ENCODE data around the gene BTAF1. TPM values are rescaled to one million over a fixed set of nuclear protein-coding genes. Genes with fewer than 3 reads are reported as not detected.

The BTAF1 gene
- total RNA-seq, 1 experiment from 2014 or later: 49.6 TPM

DNA sequence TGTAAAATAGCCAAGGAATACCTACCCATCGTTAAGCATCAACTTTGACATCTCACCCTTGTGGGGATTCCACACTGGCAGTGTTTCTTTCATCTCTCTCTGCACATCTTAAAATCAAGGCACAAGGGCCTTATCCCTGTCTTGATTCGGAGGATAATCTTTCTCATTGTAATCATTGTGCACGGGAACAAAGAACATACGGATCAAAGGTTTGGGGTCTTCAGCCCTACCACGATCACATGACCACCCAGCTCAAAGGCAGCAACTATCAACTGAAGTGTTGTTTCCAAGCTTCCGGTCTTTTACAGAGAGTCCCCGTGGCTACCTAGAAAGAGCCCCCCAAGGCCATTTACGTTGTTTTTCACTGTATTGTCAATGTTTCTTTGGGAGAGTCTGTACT lies 26.1 kb upstream of the BTAF1 start:
- TF ChIP-seq, protein P1, sequence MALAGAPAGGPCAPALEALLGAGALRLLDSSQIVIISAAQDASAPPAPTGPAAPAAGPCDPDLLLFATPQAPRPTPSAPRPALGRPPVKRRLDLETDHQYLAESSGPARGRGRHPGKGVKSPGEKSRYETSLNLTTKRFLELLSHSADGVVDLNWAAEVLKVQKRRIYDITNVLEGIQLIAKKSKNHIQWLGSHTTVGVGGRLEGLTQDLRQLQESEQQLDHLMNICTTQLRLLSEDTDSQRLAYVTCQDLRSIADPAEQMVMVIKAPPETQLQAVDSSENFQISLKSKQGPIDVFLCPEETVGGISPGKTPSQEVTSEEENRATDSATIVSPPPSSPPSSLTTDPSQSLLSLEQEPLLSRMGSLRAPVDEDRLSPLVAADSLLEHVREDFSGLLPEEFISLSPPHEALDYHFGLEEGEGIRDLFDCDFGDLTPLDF (CRISPR knock-in tag; IDR thresholded peaks at IDR 0.05): no peak
- Mint-ChIP-seq H3K27me3 (ENCODE audit: low read depth) (no peaks in the 10 kb centered on the region), H3K36me3 (peaks cover 8% of the 10 kb centered on the region), H3K4me3 (no peak overlapping the region), H3K4me1 (peaks cover 16% of the 10 kb centered on the region), H3K9me3 (peaks cover 24% of the 10 kb centered on the region), H3K27ac (no peak overlapping the region)
- ChIA-PET CTCF (no interaction called here), POLR2A (no interaction called here)
- DNase-seq (ENCODE audit: low spot score) (no peak), ATAC-seq (no peak)

DNA sequence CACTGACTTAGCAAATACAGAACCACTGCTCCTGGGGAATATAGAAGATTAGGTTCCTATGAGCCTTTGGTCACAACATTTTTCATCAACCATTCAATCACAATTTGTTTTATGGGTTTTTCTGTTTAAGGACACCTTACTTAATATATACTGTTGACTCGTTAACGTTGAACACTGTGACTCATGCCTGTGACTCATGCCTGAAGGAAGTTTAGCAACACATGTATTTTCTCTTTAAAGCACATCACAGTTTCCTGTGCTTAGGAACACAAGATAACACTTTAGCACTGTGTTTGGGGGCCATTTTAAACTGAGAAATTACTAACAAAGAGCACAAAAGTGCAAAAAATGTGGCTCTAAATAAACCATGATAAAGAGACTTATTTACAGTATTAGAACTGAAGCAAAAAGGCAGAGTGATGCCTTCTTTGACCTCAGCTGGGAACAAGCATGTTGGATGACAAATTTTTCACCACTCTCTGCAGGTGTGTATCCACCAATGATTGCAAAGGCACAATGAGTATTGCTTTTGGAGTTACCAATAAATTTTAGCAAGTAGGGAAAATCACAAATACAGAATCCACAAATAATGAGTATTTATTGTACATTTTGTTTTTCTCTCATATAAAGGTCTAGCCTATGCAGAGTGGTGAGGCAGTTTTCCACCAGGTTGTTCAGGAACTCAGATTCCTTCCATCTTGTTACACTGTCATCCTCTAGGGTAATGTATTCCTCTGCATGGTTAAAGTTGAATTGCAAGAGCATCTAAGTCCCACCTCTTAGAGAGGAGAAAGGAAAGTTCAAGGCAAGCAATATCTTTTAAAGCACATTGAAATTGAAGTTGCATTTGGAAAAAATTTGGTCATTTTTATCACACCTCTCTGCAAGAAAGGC lies 21.5 kb upstream of the BTAF1 start:
- CTCF ChIA-PET: interaction anchor here (0.8 to 1.3 kb wide), 2 partner anchors 22 to 27 kb away, joined by 3 to 5 read pairs; partner anchors contain the start of gene BTAF1
- Mint-ChIP-seq H3K27me3 (ENCODE audit: low read depth) (no peaks in the 10 kb centered on the region), H3K4me3 (no peak overlapping the region), H3K9me3 (peaks cover 11% of the 10 kb centered on the region), H3K27ac (peak overlapping the region; percentile 66; the same call in 1 of the 2 replicates), H3K36me3 (peaks cover 20% of the 10 kb centered on the region), H3K4me1 (peaks cover 33% of the 10 kb centered on the region)
- peak; percentile 43; the same call in 1 of the 2 replicates for ATAC-seq
- TF ChIP-seq, protein P2, sequence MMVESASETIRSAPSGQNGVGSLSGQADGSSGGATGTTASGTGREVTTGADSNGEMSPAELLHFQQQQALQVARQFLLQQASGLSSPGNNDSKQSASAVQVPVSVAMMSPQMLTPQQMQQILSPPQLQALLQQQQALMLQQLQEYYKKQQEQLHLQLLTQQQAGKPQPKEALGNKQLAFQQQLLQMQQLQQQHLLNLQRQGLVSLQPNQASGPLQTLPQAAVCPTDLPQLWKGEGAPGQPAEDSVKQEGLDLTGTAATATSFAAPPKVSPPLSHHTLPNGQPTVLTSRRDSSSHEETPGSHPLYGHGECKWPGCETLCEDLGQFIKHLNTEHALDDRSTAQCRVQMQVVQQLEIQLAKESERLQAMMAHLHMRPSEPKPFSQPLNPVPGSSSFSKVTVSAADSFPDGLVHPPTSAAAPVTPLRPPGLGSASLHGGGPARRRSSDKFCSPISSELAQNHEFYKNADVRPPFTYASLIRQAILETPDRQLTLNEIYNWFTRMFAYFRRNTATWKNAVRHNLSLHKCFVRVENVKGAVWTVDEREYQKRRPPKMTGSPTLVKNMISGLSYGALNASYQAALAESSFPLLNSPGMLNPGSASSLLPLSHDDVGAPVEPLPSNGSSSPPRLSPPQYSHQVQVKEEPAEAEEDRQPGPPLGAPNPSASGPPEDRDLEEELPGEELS (CRISPR knock-in tag; IDR thresholded peaks at IDR 0.05): no peak
- TF ChIP-seq FOXJ3 (CRISPR knock-in tag; IDR thresholded peaks at IDR 0.05; ENCODE audit: borderline replicate concordance): no peak
- TF ChIP-seq, protein P3, sequence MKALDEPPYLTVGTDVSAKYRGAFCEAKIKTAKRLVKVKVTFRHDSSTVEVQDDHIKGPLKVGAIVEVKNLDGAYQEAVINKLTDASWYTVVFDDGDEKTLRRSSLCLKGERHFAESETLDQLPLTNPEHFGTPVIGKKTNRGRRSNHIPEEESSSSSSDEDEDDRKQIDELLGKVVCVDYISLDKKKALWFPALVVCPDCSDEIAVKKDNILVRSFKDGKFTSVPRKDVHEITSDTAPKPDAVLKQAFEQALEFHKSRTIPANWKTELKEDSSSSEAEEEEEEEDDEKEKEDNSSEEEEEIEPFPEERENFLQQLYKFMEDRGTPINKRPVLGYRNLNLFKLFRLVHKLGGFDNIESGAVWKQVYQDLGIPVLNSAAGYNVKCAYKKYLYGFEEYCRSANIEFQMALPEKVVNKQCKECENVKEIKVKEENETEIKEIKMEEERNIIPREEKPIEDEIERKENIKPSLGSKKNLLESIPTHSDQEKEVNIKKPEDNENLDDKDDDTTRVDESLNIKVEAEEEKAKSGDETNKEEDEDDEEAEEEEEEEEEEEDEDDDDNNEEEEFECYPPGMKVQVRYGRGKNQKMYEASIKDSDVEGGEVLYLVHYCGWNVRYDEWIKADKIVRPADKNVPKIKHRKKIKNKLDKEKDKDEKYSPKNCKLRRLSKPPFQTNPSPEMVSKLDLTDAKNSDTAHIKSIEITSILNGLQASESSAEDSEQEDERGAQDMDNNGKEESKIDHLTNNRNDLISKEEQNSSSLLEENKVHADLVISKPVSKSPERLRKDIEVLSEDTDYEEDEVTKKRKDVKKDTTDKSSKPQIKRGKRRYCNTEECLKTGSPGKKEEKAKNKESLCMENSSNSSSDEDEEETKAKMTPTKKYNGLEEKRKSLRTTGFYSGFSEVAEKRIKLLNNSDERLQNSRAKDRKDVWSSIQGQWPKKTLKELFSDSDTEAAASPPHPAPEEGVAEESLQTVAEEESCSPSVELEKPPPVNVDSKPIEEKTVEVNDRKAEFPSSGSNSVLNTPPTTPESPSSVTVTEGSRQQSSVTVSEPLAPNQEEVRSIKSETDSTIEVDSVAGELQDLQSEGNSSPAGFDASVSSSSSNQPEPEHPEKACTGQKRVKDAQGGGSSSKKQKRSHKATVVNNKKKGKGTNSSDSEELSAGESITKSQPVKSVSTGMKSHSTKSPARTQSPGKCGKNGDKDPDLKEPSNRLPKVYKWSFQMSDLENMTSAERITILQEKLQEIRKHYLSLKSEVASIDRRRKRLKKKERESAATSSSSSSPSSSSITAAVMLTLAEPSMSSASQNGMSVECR (CRISPR knock-in tag; IDR thresholded peaks at IDR 0.05; ENCODE audit: borderline replicate concordance): no peak
- no peak for TF ChIP-seq ZNF423 (CRISPR knock-in tag; IDR thresholded peaks at IDR 0.05)
- TF ChIP-seq TCF7 (CRISPR knock-in tag; IDR thresholded peaks at IDR 0.05; ENCODE audit: low read depth): no peak
- TF ChIP-seq CREB1 (CRISPR knock-in tag; IDR thresholded peaks at IDR 0.05): no peak
- TF ChIP-seq, protein P4, sequence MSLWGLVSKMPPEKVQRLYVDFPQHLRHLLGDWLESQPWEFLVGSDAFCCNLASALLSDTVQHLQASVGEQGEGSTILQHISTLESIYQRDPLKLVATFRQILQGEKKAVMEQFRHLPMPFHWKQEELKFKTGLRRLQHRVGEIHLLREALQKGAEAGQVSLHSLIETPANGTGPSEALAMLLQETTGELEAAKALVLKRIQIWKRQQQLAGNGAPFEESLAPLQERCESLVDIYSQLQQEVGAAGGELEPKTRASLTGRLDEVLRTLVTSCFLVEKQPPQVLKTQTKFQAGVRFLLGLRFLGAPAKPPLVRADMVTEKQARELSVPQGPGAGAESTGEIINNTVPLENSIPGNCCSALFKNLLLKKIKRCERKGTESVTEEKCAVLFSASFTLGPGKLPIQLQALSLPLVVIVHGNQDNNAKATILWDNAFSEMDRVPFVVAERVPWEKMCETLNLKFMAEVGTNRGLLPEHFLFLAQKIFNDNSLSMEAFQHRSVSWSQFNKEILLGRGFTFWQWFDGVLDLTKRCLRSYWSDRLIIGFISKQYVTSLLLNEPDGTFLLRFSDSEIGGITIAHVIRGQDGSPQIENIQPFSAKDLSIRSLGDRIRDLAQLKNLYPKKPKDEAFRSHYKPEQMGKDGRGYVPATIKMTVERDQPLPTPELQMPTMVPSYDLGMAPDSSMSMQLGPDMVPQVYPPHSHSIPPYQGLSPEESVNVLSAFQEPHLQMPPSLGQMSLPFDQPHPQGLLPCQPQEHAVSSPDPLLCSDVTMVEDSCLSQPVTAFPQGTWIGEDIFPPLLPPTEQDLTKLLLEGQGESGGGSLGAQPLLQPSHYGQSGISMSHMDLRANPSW (CRISPR knock-in tag; conservative IDR thresholded peaks at IDR 0.05; ENCODE audit: low read depth): no peak
- TF ChIP-seq TP53 (CRISPR knock-in tag; IDR thresholded peaks at IDR 0.05): no peak
- no peak for TF ChIP-seq RORB (CRISPR knock-in tag; IDR thresholded peaks at IDR 0.05)
- no peak for TF ChIP-seq NFATC4 (CRISPR knock-in tag; IDR thresholded peaks at IDR 0.05)
- TF ChIP-seq ATF1 (CRISPR knock-in tag; IDR thresholded peaks at IDR 0.05): no peak
- TF ChIP-seq ZNF263 (CRISPR knock-in tag; IDR thresholded peaks at IDR 0.05; ENCODE audit: low read depth): no peak
- TF ChIP-seq, protein P5, sequence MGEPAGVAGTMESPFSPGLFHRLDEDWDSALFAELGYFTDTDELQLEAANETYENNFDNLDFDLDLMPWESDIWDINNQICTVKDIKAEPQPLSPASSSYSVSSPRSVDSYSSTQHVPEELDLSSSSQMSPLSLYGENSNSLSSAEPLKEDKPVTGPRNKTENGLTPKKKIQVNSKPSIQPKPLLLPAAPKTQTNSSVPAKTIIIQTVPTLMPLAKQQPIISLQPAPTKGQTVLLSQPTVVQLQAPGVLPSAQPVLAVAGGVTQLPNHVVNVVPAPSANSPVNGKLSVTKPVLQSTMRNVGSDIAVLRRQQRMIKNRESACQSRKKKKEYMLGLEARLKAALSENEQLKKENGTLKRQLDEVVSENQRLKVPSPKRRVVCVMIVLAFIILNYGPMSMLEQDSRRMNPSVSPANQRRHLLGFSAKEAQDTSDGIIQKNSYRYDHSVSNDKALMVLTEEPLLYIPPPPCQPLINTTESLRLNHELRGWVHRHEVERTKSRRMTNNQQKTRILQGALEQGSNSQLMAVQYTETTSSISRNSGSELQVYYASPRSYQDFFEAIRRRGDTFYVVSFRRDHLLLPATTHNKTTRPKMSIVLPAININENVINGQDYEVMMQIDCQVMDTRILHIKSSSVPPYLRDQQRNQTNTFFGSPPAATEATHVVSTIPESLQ (CRISPR knock-in tag; IDR thresholded peaks at IDR 0.05): no peak
- POLR2A ChIA-PET: interaction anchor here (1.1 to 1.5 kb wide), 2 partner anchors 15 kb away, joined by 3 to 5 read pairs; no protein-coding TSS in a partner anchor
- no peak for DNase-seq (ENCODE audit: low spot score)
